Measurements from ENCODE around the gene SEPHS1.

- TF ChIP-seq POLR2AphosphoS5 (IDR thresholded peaks at IDR 0.05; ENCODE audit: low read depth, low read length) = no peak
- no peak for TF ChIP-seq REST (IDR thresholded peaks at IDR 0.05; ENCODE audit: insufficient read depth in 1 of 2, low read depth in 2 of 2, low read length in 2 of 2)
These were observed 28.2 kb upstream of the SEPHS1 start for GRCh38 chr10:13376297-13376696.
